ENCODE measurements around the gene CCDC17. TPM values are rescaled to one million over a fixed set of nuclear protein-coding genes. Genes with fewer than 3 reads are reported as not detected.
"Not testable (repeated sequence)": the region's sequence is repeated elsewhere in the genome, so short reads cannot be mapped to it uniquely, and the experiment has no call there.

CCDC17 gene
- total and polyA plus RNA-seq, 2 donors (not counting 3 experiments of a cell fraction or from before 2014, with no cell fraction given) = 1.3 to 3.5 TPM

GRCh38 chr1:45607404-45608074 lies 16.3 kb downstream of the CCDC17 start:
- no peaks in the 10 kb centered on the region for H4K20me1 ChIP-seq (replicated peaks; ENCODE audit: control insufficient read depth, extremely low read depth, insufficient read depth, low read length)
- no peak overlapping the region for H2AFZ ChIP-seq (ENCODE audit: low read depth, low read length)
- H3K4me3 ChIP-seq (replicated peaks in 1 of 3; ENCODE audit: insufficient read depth in 1 of 3, low read depth in 1 of 3, low read length in 3 of 3) = no peak overlapping the region
- no peaks in the 10 kb centered on the region for H3K27me3 ChIP-seq (ENCODE audit: control insufficient read depth in 2 of 2, insufficient read depth in 2 of 2, low read length in 2 of 2)
- H3K79me2 ChIP-seq (ENCODE audit: control insufficient read depth, insufficient read depth, low read length) = peaks cover 9% of the 10 kb centered on the region
- no peak overlapping the region for H3K4me2 ChIP-seq (ENCODE audit: insufficient read depth, low read length)
- H3K9ac ChIP-seq (replicated peaks; ENCODE audit: extremely low read depth, insufficient read depth, low read length) = no peak overlapping the region
- peaks cover 28% of the 10 kb centered on the region for H3K4me1 ChIP-seq (ENCODE audit: control insufficient read depth, extremely low read depth, insufficient read depth, low read length)
- H3K9me3 ChIP-seq (replicated peaks; ENCODE audit: control insufficient read depth, insufficient read depth, low read length) = no peaks in the 10 kb centered on the region
- H3K9me1 ChIP-seq (replicated peaks; ENCODE audit: control insufficient read depth, extremely low read depth, insufficient read depth, low read length) = no peaks in the 10 kb centered on the region
- FAIRE-seq (peak; percentile 18), DNase-seq (ENCODE audit: low read depth, low spot score) (no peak)
- ChIA-PET POLR2A (interaction anchor here (1.4 kb wide), 1 partner anchor 23 kb away, joined by 7 read pairs; no protein-coding TSS in a partner anchor), CTCF (interaction anchor here (0.9 to 1.2 kb wide), 2 partner anchors 79 to 95 kb away, joined by 3 read pairs; partner anchors contain the start of gene GPBP1L1)
- dilution Hi-C loops (cut with MboI; ENCODE audit: extremely low pct_ligation_motif_present, low sequenced_read_pairs) = no loop called here
- peaks cover 2 to 6% of the 10 kb centered on the region in 2 experiments for H3K36me3 ChIP-seq (ENCODE audit: control insufficient read depth in 2 of 2, extremely low read depth in 1 of 2, insufficient read depth in 2 of 2, low read length in 2 of 2)
- intact Hi-C loops (cut with micrococcal nuclease) = loop anchor here (1.0 to 2.0 kb wide), 2 partner anchors 13 to 23 kb away; partner anchors contain the start of gene NASP
- no peak for TF ChIP-seq POLR2AphosphoS5 (IDR thresholded peaks at IDR 0.05; ENCODE audit: insufficient read depth, low read depth, low read length)
- no peak for TF ChIP-seq FOS (IDR thresholded peaks at IDR 0.05; ENCODE audit: borderline replicate concordance, insufficient read depth, low read length)
- no peak for TF ChIP-seq EZH2 (IDR thresholded peaks at IDR 0.05; ENCODE audit: borderline replicate concordance, low read depth, low read length, severe bottlenecking)
- H3K27ac ChIP-seq (ENCODE audit: insufficient read depth, low read depth, low read length) = no peak overlapping the region
- TSS peak; percentile 46 for BruUV-seq (replicated peaks)

GRCh38 chr1:45604239-45604638 lies 19.6 kb downstream of the CCDC17 start:
- ChIA-PET POLR2A (no interaction called here), CTCF (interaction anchor here (0.9 to 1.3 kb wide), 4 partner anchors 8 to 25 kb away, joined by 3 read pairs; no protein-coding TSS in a partner anchor)
- no peak overlapping the region for H3K9ac ChIP-seq (replicated peaks; ENCODE audit: extremely low read depth, insufficient read depth, low read length)
- peaks cover 21% of the 10 kb centered on the region for H3K79me2 ChIP-seq (ENCODE audit: control insufficient read depth, insufficient read depth, low read length)
- intact Hi-C loops (cut with micrococcal nuclease) = no loop called here
- dilution Hi-C loops (cut with MboI; ENCODE audit: extremely low pct_ligation_motif_present, low sequenced_read_pairs) = no loop called here
- FAIRE-seq (no peak), DNase-seq (ENCODE audit: low read depth, low spot score) (no peak)
- H2AFZ ChIP-seq (ENCODE audit: low read depth, low read length) = no peak overlapping the region
- H3K27me3 ChIP-seq (ENCODE audit: control insufficient read depth in 2 of 2, insufficient read depth in 2 of 2, low read length in 2 of 2) = no peaks in the 10 kb centered on the region
- H4K20me1 ChIP-seq (replicated peaks; ENCODE audit: control insufficient read depth, extremely low read depth, insufficient read depth, low read length) = no peaks in the 10 kb centered on the region
- BruUV-seq (replicated peaks) = no TSS peak
- no peak overlapping the region for H3K27ac ChIP-seq (ENCODE audit: insufficient read depth, low read depth, low read length)
- no peak overlapping the region for H3K4me2 ChIP-seq (ENCODE audit: insufficient read depth, low read length)
- no peak for TF ChIP-seq POLR2A (IDR thresholded peaks at IDR 0.05; ENCODE audit: low read depth, low read length)
- H3K36me3 ChIP-seq (ENCODE audit: control insufficient read depth in 2 of 2, extremely low read depth in 1 of 2, insufficient read depth in 2 of 2, low read length in 2 of 2) = peaks cover 0 to 3% of the 10 kb centered on the region in 2 experiments
- H3K9me3 ChIP-seq (replicated peaks; ENCODE audit: control insufficient read depth, insufficient read depth, low read length) = no peaks in the 10 kb centered on the region
- no peaks in the 10 kb centered on the region for H3K9me1 ChIP-seq (replicated peaks; ENCODE audit: control insufficient read depth, extremely low read depth, insufficient read depth, low read length)
- peaks cover 25% of the 10 kb centered on the region for H3K4me1 ChIP-seq (ENCODE audit: control insufficient read depth, extremely low read depth, insufficient read depth, low read length)
- H3K4me3 ChIP-seq (replicated peaks in 1 of 3; ENCODE audit: insufficient read depth in 1 of 3, low read depth in 1 of 3, low read length in 3 of 3) = no peak overlapping the region

- dilution Hi-C loops (cut with MboI; ENCODE audit: extremely low pct_ligation_motif_present, low sequenced_read_pairs); FAIRE-seq; BruUV-seq (replicated peaks); CTCF ChIA-PET; H2AFZ ChIP-seq (ENCODE audit: low read depth, low read length); H3K27ac ChIP-seq (ENCODE audit: insufficient read depth, low read depth, low read length); H3K9ac ChIP-seq (replicated peaks; ENCODE audit: extremely low read depth, insufficient read depth, low read length); H3K27me3 ChIP-seq (ENCODE audit: control insufficient read depth in 2 of 2, insufficient read depth in 2 of 2, low read length in 2 of 2); H3K4me3 ChIP-seq (replicated peaks in 1 of 3; ENCODE audit: insufficient read depth in 1 of 3, low read depth in 1 of 3, low read length in 3 of 3); H4K20me1 ChIP-seq (replicated peaks; ENCODE audit: control insufficient read depth, extremely low read depth, insufficient read depth, low read length); H3K4me2 ChIP-seq (ENCODE audit: insufficient read depth, low read length); intact Hi-C loops (cut with micrococcal nuclease); H3K36me3 ChIP-seq (ENCODE audit: control insufficient read depth in 2 of 2, extremely low read depth in 1 of 2, insufficient read depth in 2 of 2, low read length in 2 of 2); DNase-seq (ENCODE audit: low read depth, low spot score); H3K9me3 ChIP-seq (replicated peaks; ENCODE audit: control insufficient read depth, insufficient read depth, low read length); POLR2A ChIA-PET; H3K4me1 ChIP-seq (ENCODE audit: control insufficient read depth, extremely low read depth, insufficient read depth, low read length); H3K9me1 ChIP-seq (replicated peaks; ENCODE audit: control insufficient read depth, extremely low read depth, insufficient read depth, low read length): not testable (repeated sequence)
- H3K79me2 ChIP-seq (ENCODE audit: control insufficient read depth, insufficient read depth, low read length) = peaks cover 53% of the 10 kb centered on the region
These were observed 27.1 kb downstream of the CCDC17 start for GRCh38 chr1:45596765-45597164.
